Peyer's patch (tissue), 4 donors: Measurements from ENCODE around the gene QRFP. TPM values are rescaled to one million over a fixed set of nuclear protein-coding genes. Genes with fewer than 3 reads are reported as not detected.

Experiments
- DNase-seq, 3 donors: peaks; one replicate each; pipeline ENCODE4 v3.0.0-alpha.2; 2017 to 2019
- H3K27ac ChIP-seq, 4 donors: fragments of 200-600 bp; sonication (generic); one replicate each; pipeline ENCODE4 v1.5.1; 2016 to 2019
- H3K27me3 ChIP-seq, 2 donors: fragments of 200-600 bp; sonication (generic); one replicate each; pipeline ENCODE4 v1.5.1; 2019
- H3K36me3 ChIP-seq, 3 donors: fragments of 200-600 bp; sonication (generic); one replicate each; pipeline ENCODE4 v1.5.1; 2016 to 2019
- H3K4me1 ChIP-seq, 4 donors: fragments of 200-600 bp; sonication (generic); one replicate each; pipeline ENCODE4 v1.5.1; 2016 to 2019
- H3K4me3 ChIP-seq, 4 donors: fragments of 200-600 bp; sonication (generic); 1 replicate in 3 of 4; 2 replicates in 1 of 4; pipeline ENCODE4 v1.5.1; 2016 to 2019; ENCODE audit warnings: mild to moderate bottlenecking in 1 of 4
- H3K9me3 ChIP-seq, 4 donors: fragments of 200-600 bp; sonication (generic); one replicate each; pipeline ENCODE4 v1.5.1; 2016 to 2019; ENCODE audit warnings: mild to moderate bottlenecking in 1 of 4
- CTCF ChIP-seq, 6 experiments: fragments of 450-650 bp in 4 of 6; fragments of 200-600 bp in 2 of 6; sonication (generic) in 1 of 6; IDR thresholded peaks; one replicate each; pipeline ENCODE4 v1.5.1; 2017 to 2019; ENCODE audit warnings: antibody characterized with exemption in 6 of 6, mild to moderate bottlenecking in 3 of 6, moderate library complexity in 1 of 6
- POLR2A ChIP-seq, 2 donors: fragments of 450-650 bp; IDR thresholded peaks; one replicate each; pipeline ENCODE4 v1.5.1; 2017; ENCODE audit warnings: antibody characterized with exemption in 2 of 2, mild to moderate bottlenecking in 2 of 2, moderate library complexity in 2 of 2
- total RNA-seq, 4 donors: library from RNA; depleted of rRNA; stranded (reverse); fragments of >200 nt; gene quantifications; one replicate each; pipeline ENCODE4 v1.1.0, GENCODE V29; 2016

Gene QRFP
- total RNA-seq, 4 donors from 2014 or later = not detected

- peaks cover 0 to 32% of the 10 kb centered on the region in 2 donors for H3K27me3 ChIP-seq
- H3K4me3 ChIP-seq = peak within 1 kb of the TSS; percentile 12 to 66 (median 48)
- H3K9me3 ChIP-seq = no peaks in the 10 kb centered on the region
- H3K27ac ChIP-seq = no peak within 1 kb of the TSS
- peaks cover 0 to 38% (median 12%) of the 10 kb centered on the region in 4 donors for H3K4me1 ChIP-seq
- no peaks in the 10 kb centered on the region for H3K36me3 ChIP-seq
- TF ChIP-seq CTCF (IDR thresholded peaks at IDR 0.05) (peak in 2 of 6 experiments; percentile 8 to 11), POLR2A (IDR thresholded peaks at IDR 0.05) (no peak)
- peak in 2 of 3 donors; percentile 52 to 70 for DNase-seq
Measured at GRCh38 chr9:130938652-130939404, 42.2 kb upstream of the QRFP start, which contains the start of gene FIBCD1. Gene FIBCD1, minus strand, starts transcription at chr9:130939247. Its CDS starts 640 bp downstream, at chr9:130938607.

GRCh38 chr9:130938184-130938651 is 41.6 kb upstream of the QRFP start:
- DNase-seq = no peak
- Histone ChIP-seq H3K36me3 (no peaks in the 10 kb centered on the region), H3K27me3 (peaks cover 0 to 32% of the 10 kb centered on the region in 2 donors), H3K27ac (no peak overlapping the region), H3K4me3 (peak overlapping the region in 2 of 4 donors; percentile 54 to 66), H3K4me1 (peaks cover 0 to 40% (median 12%) of the 10 kb centered on the region in 4 donors), H3K9me3 (no peaks in the 10 kb centered on the region)
- TF ChIP-seq CTCF (IDR thresholded peaks at IDR 0.05) (no peak), POLR2A (IDR thresholded peaks at IDR 0.05) (no peak)

- peaks cover 0 to 36% of the 10 kb centered on the region in 2 donors for H3K27me3 ChIP-seq
- no peaks in the 10 kb centered on the region for H3K36me3 ChIP-seq
- peaks cover 0 to 45% (median 12%) of the 10 kb centered on the region in 4 donors for H3K4me1 ChIP-seq
- H3K27ac ChIP-seq = no peak overlapping the region
- TF ChIP-seq CTCF (IDR thresholded peaks at IDR 0.05) (no peak), POLR2A (IDR thresholded peaks at IDR 0.05) (no peak)
- H3K4me3 ChIP-seq = no peak overlapping the region
- H3K9me3 ChIP-seq = no peaks in the 10 kb centered on the region
- no peak for DNase-seq
Measured at GRCh38 chr9:130937146-130938076, 40.8 kb upstream of the QRFP start.

- TF ChIP-seq CTCF (IDR thresholded peaks at IDR 0.05) = no peak
- Histone ChIP-seq H3K27me3 (peaks cover 0 to 38% of the 10 kb centered on the region in 2 donors), H3K4me1 (peaks cover 0 to 45% (median 12%) of the 10 kb centered on the region in 4 donors), H3K27ac (no peak overlapping the region), H3K4me3 (no peak overlapping the region), H3K36me3 (no peaks in the 10 kb centered on the region), H3K9me3 (no peaks in the 10 kb centered on the region)
- no peak for DNase-seq
Measured at GRCh38 chr9:130936285-130937117, 39.9 kb upstream of the QRFP start.
